ENCODE results near the gene IQCN. TPM values are rescaled to one million over a fixed set of nuclear protein-coding genes. Genes with fewer than 3 reads are reported as not detected.

The IQCN gene
- total and polyA plus RNA-seq, 2 of the 4 experiments (the other 2 are of a cell fraction), result 0.18 to 0.67 TPM

DNA sequence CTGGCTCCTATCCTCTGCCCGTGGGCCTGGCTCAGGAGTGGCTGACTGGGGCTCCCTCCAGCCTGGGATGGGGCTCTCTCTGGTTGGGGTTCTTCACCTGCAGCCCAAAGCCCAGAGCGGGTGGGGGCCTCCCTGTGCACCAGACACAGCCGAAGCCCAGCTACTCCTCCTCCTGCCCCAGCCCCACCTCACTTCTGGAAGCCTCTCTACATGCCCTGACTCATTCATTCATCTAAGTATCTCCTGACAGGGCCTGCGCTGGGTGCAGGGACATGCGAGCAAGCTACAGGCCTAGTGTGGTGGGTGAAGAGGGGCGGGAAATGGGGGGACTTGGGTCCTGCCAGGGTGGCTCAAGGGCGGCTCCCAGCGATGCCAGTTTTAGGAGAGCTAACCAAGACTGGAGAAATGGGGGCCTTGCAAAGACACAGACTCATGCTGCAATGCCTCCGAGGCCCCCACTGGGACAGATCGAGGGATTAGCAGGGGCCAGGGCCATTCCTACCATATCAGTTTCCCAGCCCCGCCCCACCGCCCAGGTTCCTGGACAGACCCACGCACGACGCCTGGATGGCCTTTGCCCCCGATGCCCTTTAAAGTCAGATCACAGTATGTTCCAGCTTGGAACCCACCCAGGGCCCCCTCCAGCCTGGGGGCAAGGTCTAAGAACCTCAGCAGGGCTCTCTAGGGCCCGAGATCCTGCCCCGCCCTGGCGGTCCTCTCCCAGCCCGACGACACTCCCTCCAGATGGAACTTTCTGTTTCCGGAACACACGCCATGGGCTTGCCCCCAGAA, 36.1 kb upstream of the IQCN start:
- H3K36me3 ChIP-seq (ENCODE audit: control insufficient read depth, insufficient read depth, low read length), result peaks cover 36% of the 10 kb centered on the region
- H4K8ac ChIP-seq (ENCODE audit: low read depth in 2 of 2, low read length in 2 of 2), result no peak overlapping the region
- no peak overlapping the region for H3K23ac ChIP-seq (ENCODE audit: low read depth, low read length)
- H2BK120ac ChIP-seq (ENCODE audit: low read depth, low read length), result no peak overlapping the region
- no peaks in the 10 kb centered on the region for H3K27me3 ChIP-seq (ENCODE audit: control insufficient read depth, insufficient read depth, low read length)
- no peak overlapping the region for H3K4me3 ChIP-seq (ENCODE audit: insufficient read depth, low read depth, low read length)
- no peak overlapping the region for H3K56ac ChIP-seq (ENCODE audit: extremely low read depth, insufficient read depth, low read length)
- H3K79me1 ChIP-seq (ENCODE audit: low read depth in 1 of 2, low read length in 2 of 2), result peaks cover 8 to 40% of the 10 kb centered on the region in 2 experiments
- no peak overlapping the region for H3K27ac ChIP-seq (ENCODE audit: insufficient read depth, low read length)
- intact Hi-C loops (cut with micrococcal nuclease), result no loop called here
- CTCF ChIA-PET, result no interaction called here
- H2AK5ac ChIP-seq (ENCODE audit: low read depth, low read length), result no peak overlapping the region
- H3K4me1 ChIP-seq (ENCODE audit: control insufficient read depth, insufficient read depth, low read length), result peaks cover 6% of the 10 kb centered on the region; the same call in 1 of the 2 replicates
- no peak overlapping the region for H2BK5ac ChIP-seq (ENCODE audit: low read depth, low read length, poor library complexity, severe bottlenecking)
- dilution Hi-C loops (cut with HindIII; ENCODE audit: low sequenced_read_pairs, unreplicated experiment), result no loop called here
- no peak overlapping the region for H3K4me2 ChIP-seq (ENCODE audit: low read depth, low read length)
- ATAC-seq (ENCODE audit: low read depth), result no peak
- no peaks in the 10 kb centered on the region for H3K9me3 ChIP-seq (ENCODE audit: control insufficient read depth, insufficient read depth, low read length)
- no TSS peak for BruUV-seq (replicated peaks)
- H3K18ac ChIP-seq (ENCODE audit: low read depth, low read length), result no peak overlapping the region
- TF ChIP-seq, protein P1, sequence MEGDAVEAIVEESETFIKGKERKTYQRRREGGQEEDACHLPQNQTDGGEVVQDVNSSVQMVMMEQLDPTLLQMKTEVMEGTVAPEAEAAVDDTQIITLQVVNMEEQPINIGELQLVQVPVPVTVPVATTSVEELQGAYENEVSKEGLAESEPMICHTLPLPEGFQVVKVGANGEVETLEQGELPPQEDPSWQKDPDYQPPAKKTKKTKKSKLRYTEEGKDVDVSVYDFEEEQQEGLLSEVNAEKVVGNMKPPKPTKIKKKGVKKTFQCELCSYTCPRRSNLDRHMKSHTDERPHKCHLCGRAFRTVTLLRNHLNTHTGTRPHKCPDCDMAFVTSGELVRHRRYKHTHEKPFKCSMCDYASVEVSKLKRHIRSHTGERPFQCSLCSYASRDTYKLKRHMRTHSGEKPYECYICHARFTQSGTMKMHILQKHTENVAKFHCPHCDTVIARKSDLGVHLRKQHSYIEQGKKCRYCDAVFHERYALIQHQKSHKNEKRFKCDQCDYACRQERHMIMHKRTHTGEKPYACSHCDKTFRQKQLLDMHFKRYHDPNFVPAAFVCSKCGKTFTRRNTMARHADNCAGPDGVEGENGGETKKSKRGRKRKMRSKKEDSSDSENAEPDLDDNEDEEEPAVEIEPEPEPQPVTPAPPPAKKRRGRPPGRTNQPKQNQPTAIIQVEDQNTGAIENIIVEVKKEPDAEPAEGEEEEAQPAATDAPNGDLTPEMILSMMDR (conservative IDR thresholded peaks at IDR 0.05; ENCODE audit: low read depth, low read length), result no peak
- TF ChIP-seq BHLHE40 (IDR thresholded peaks at IDR 0.05; ENCODE audit: low read depth, low read length) (no peak), RFX5 (IDR thresholded peaks at IDR 0.05; ENCODE audit: low read depth, low read length) (no peak), MXI1 (IDR thresholded peaks at IDR 0.05; ENCODE audit: borderline replicate concordance, low read depth, low read length) (no peak), RAD21 (IDR thresholded peaks at IDR 0.05; ENCODE audit: low read length) (no peak), FOS (IDR thresholded peaks at IDR 0.05; ENCODE audit: low read depth, low read length) (no peak), MAZ (IDR thresholded peaks at IDR 0.05; ENCODE audit: borderline replicate concordance, low read depth, low read length) (no peak), NFE2L2 (IDR thresholded peaks at IDR 0.05; ENCODE audit: low read depth, low read length) (no peak)
- TF ChIP-seq, protein P2, sequence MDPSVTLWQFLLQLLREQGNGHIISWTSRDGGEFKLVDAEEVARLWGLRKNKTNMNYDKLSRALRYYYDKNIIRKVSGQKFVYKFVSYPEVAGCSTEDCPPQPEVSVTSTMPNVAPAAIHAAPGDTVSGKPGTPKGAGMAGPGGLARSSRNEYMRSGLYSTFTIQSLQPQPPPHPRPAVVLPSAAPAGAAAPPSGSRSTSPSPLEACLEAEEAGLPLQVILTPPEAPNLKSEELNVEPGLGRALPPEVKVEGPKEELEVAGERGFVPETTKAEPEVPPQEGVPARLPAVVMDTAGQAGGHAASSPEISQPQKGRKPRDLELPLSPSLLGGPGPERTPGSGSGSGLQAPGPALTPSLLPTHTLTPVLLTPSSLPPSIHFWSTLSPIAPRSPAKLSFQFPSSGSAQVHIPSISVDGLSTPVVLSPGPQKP (IDR thresholded peaks at IDR 0.05; ENCODE audit: borderline replicate concordance, low read depth, low read length), result no peak
- no peak overlapping the region for H3K9ac ChIP-seq (ENCODE audit: low read depth, low read length)
- no peak overlapping the region for H3K4ac ChIP-seq (ENCODE audit: low read depth, low read length)
- H2BK15ac ChIP-seq (ENCODE audit: low read depth, low read length), result no peak overlapping the region
- 0 out of 2 replicates have a peak, but pooled peaks cover 3% of the 10 kb centered on the region for H3K9me1 ChIP-seq (ENCODE audit: insufficient read depth, low read length)
- POLR2A ChIA-PET (ENCODE audit: unreplicated experiment), result no interaction called here
- no peak overlapping the region for H4K91ac ChIP-seq (ENCODE audit: insufficient read depth, low read depth, low read length)
- in situ Hi-C loops (cut with MboI; ENCODE audit: low sequenced_read_pairs), result no loop called here
- H4K20me1 ChIP-seq (ENCODE audit: insufficient read depth, low read length), result no peaks in the 10 kb centered on the region
- no peak overlapping the region for H2AFZ ChIP-seq (replicated peaks; ENCODE audit: low read length, poor library complexity)
- no peak overlapping the region for H3K14ac ChIP-seq (replicated peaks; ENCODE audit: low read depth, low read length)
- H4K5ac ChIP-seq (ENCODE audit: low read depth, low read length), result no peak overlapping the region
- WGBS, 2 experiments (ENCODE audit: extremely low coverage in 2 of 2, insufficient read length in 1 of 2), result 87% methylated on average over 18 of the region's 23 CpGs; no CpG with 5 or more reads in 1 of the 2 experiments
- H2BK20ac ChIP-seq (ENCODE audit: low read depth, low read length), result no peak overlapping the region
- no peak for DNase-seq
- no peak overlapping the region for H2AK9ac ChIP-seq (replicated peaks; ENCODE audit: low read depth, low read length, poor library complexity)

All from IMR-90 (cell line).